B cell (primary cell): Measurements from ENCODE around the gene FHIT. TPM values are rescaled to one million over a fixed set of nuclear protein-coding genes. Genes with fewer than 3 reads are reported as not detected.

Experiments used
- ATAC-seq: fragments of 200-7000 bp; cut with Tn5 transposase; one replicate; pipeline ENCODE4 v1.10.0; 2021; ENCODE audit warnings: low read depth, mild to moderate bottlenecking, moderate number of reproducible peaks, moderate library complexity
- CTCF ChIA-PET: fragments of 350-600 bp; sonication (Branson Sonifier 250); formaldehyde crosslinking; loops from one replicate; lab custom pipeline; 2021; ENCODE audit warnings: antibody characterized with exemption, inconsistent platforms; lab: Charles Lee
- POLR2A ChIA-PET: fragments of 350-600 bp; sonication (Branson Sonifier 250); formaldehyde crosslinking; loops from one replicate; lab custom pipeline; 2021; ENCODE audit warnings: antibody characterized with exemption; lab: Charles Lee
- DNase-seq: peaks from one replicate; pipeline ENCODE4 v3.0.0; 2013
- H2AFZ ChIP-seq: 2 replicates; pipeline ENCODE4 v1.6.1; 2012; ENCODE audit warnings: mild to moderate bottlenecking, low read depth, low read length; ENCODE audit not compliant: insufficient read depth, poor library complexity, severe bottlenecking
- H3K27ac ChIP-seq, 2 donors: 1 replicate in 1 of 2; 2 replicates in 1 of 2; pipeline ENCODE4 v1.5.1; 2012 to 2013; ENCODE audit warnings: low read length in 2 of 2, mild to moderate bottlenecking in 2 of 2, moderate library complexity in 1 of 2
- H3K27me3 ChIP-seq, 4 experiments: fragments of 200-600 bp in 1 of 4; sonication (generic) in 1 of 4; replicated peaks in 1 of 4; 1 replicate in 2 of 4; 2 replicates in 2 of 4; pipeline versions ENCODE4 v1.6.1 to v1.7.0; 2013 to 2016; ENCODE audit warnings: low read length in 3 of 4, mild to moderate bottlenecking in 2 of 4, mixed read lengths in 1 of 4, moderate library complexity in 1 of 4; ENCODE audit not compliant: insufficient read depth in 4 of 4, control insufficient read depth in 3 of 4; ENCODE audit errors: control extremely low read depth in 1 of 4
- H3K36me3 ChIP-seq, 2 experiments: replicated peaks in 1 of 2; 1 replicate in 1 of 2; 2 replicates in 1 of 2; pipeline versions ENCODE4 v1.6.1 to v1.7.1; 2013; ENCODE audit warnings: low read length in 1 of 2; ENCODE audit not compliant: insufficient read depth in 2 of 2, control insufficient read depth in 1 of 2; ENCODE audit errors: control extremely low read depth in 1 of 2, extremely low read depth in 1 of 2
- H3K4me1 ChIP-seq, 2 donors: fragments of 200-600 bp in 1 of 2; sonication (generic) in 1 of 2; 1 replicate in 1 of 2; 2 replicates in 1 of 2; pipeline versions ENCODE4 v1.5.1 to v1.6.1; 2013 to 2017; ENCODE audit warnings: low read length in 2 of 2; ENCODE audit not compliant: control insufficient read depth in 2 of 2, insufficient read depth in 2 of 2
- H3K4me2 ChIP-seq: replicated peaks from 2 replicates; pipeline ENCODE3; 2012; ENCODE audit warnings: mild to moderate bottlenecking, low read depth, low read length; ENCODE audit not compliant: poor library complexity, severe bottlenecking
- H3K4me3 ChIP-seq, 5 experiments: fragments of 200-600 bp in 1 of 5; sonication (generic) in 1 of 5; 1 replicate in 3 of 5; 2 replicates in 2 of 5; pipeline versions ENCODE4 v1.5.1 to v1.7.0; 2011 to 2016; ENCODE audit warnings: low read length in 4 of 5, mild to moderate bottlenecking in 4 of 5, low read depth in 2 of 5, control low read depth in 1 of 5, moderate library complexity in 1 of 5; ENCODE audit not compliant: insufficient read depth in 1 of 5; ENCODE audit errors: control extremely low read depth in 1 of 5, extremely low read depth in 1 of 5
- H3K79me2 ChIP-seq: fragments of 200-600 bp; sonication (generic); one replicate; pipeline ENCODE4 v1.6.0; 2016; ENCODE audit warnings: low read length; ENCODE audit not compliant: control insufficient read depth, insufficient read depth
- H3K9ac ChIP-seq: fragments of 200-600 bp; sonication (generic); 2 replicates; pipeline ENCODE4 v1.6.1; 2017; ENCODE audit warnings: mild to moderate bottlenecking, low read length, moderate library complexity
- H3K9me3 ChIP-seq, 3 donors: one replicate each; pipeline versions ENCODE4 v1.6.1 to v1.7.1; 2013; ENCODE audit warnings: low read length in 2 of 3; ENCODE audit not compliant: control insufficient read depth in 2 of 3, insufficient read depth in 1 of 3; ENCODE audit errors: control extremely low read depth in 1 of 3
- H4K20me1 ChIP-seq: 2 replicates; pipeline ENCODE4 v1.6.0; 2012; ENCODE audit warnings: mild to moderate bottlenecking, low read length; ENCODE audit not compliant: insufficient read depth, control insufficient read depth, poor library complexity, severe bottlenecking
- H3K27ac Mint-ChIP-seq: one replicate; pipeline ENCODE4 v1.8.0; 2021; ENCODE audit warnings: mixed read lengths
- H3K27me3 Mint-ChIP-seq: one replicate; pipeline ENCODE4 v1.8.0; 2021; ENCODE audit warnings: mixed read lengths
- H3K4me1 Mint-ChIP-seq: one replicate; pipeline ENCODE4 v1.8.0; 2021; ENCODE audit warnings: mixed read lengths
- H3K4me3 Mint-ChIP-seq: one replicate; pipeline ENCODE4 v1.8.0; 2021; ENCODE audit warnings: mixed read lengths
- H3K9me3 Mint-ChIP-seq: one replicate; pipeline ENCODE4 v1.8.0; 2022; ENCODE audit warnings: mixed read lengths; ENCODE audit not compliant: insufficient read depth
- EZH2 ChIP-seq: IDR thresholded peaks from 2 replicates; pipeline ENCODE4 v1.6.1; 2012; ENCODE audit warnings: borderline replicate concordance, low read depth, mild to moderate bottlenecking, moderate library complexity, low read length; ENCODE audit not compliant: insufficient read depth, poor library complexity, severe bottlenecking
- WGBS: methylation state at CpG from one replicate; pipeline ENCODE4 v1.1.5; 2013; ENCODE audit warnings: missing lambda C conversion rate; ENCODE audit not compliant: insufficient coverage; 5-methylcytosine and 5-hydroxymethylcytosine counted together
- intact Hi-C: fragments of 100-400 bp; cut with micrococcal nuclease; formaldehyde crosslinking; loops from one replicate; pipeline ENCODE4 v1.10.0; 2022
- polyA plus RNA-seq: library from polyadenylated mRNA; depleted of rRNA; stranded (reverse); fragments of >200 nt; gene quantifications from 2 replicates; pipeline ENCODE4 v1.2.3, GENCODE V29; 2012
- total RNA-seq, 2 donors: library from RNA; stranded (reverse); fragments of 120-200 nt in 1 of 2; gene quantifications; 1 replicate in 1 of 2; 2 replicates in 1 of 2; pipeline versions ENCODE4 v1.2.3 to v1.2.4, GENCODE V29; 2013 to 2022
- TF ChIP-seq, protein P1 (sequence below): fragments of 200-600 bp; IDR thresholded peaks from one replicate; pipeline ENCODE4 v1.8.0; 2022; ENCODE audit warnings: antibody characterized with exemption, mild to moderate bottlenecking

FHIT gene
- total and polyA plus RNA-seq, 2 donors (not counting 1 experiment from before 2014, with no cell fraction given), result 1.7 to 7.8 TPM

DNA sequence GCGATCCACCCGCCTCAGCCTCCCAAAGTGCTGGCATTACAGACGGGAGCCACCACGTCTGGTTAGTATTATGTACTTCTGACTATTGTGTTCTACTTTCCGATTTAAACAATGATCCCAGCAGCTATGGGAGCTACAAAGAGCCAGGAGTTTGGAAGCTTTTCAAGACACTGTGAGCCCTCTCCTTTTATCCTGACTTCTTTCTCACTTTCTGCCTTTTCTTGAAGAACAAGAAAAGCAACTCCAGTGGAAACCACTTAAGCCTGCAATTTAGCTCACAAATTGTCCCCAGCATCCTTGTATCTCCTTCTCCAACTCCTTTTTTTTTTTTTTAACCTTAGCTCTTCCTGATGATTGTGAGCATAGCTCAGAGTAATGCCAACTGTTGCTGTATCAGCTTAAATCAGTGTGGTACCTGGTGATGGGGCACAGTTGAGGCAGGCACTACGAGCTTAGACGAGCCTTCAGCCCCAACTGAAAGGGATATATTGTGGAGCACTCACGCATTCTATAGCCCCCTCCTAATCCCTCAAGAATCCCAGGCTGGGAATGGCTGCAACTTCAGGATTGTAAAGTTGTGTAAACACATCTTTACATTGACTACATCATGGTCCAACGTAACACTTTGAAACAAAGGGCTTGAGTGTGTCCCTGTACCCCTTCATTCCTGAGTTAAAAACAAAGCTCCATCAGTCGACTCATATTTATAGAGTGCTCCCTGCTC, 677.0 kb downstream of the FHIT start:
- Histone ChIP-seq H3K4me2 (no peak overlapping the region), H3K27ac (no peak overlapping the region), H3K79me2 (no peaks in the 10 kb centered on the region), H3K9me3 (no peaks in the 10 kb centered on the region), H3K36me3 (no peaks in the 10 kb centered on the region), H2AFZ (no peak overlapping the region), H3K4me3 (no peak overlapping the region), H3K27me3 (no peaks in the 10 kb centered on the region), H4K20me1 (no peaks in the 10 kb centered on the region), H3K9ac (no peak overlapping the region), H3K4me1 (peaks cover 14 to 21% of the 10 kb centered on the region in 2 donors)
- CTCF ChIA-PET, result interaction anchor here (0.7 kb wide), 1 partner anchor 207 kb away, joined by 3 read pairs; no protein-coding TSS in a partner anchor
- H3K9me3 Mint-ChIP-seq, result no peaks in the 10 kb centered on the region
- H3K4me3 Mint-ChIP-seq, result no peak overlapping the region
- DNase-seq (no peak), ATAC-seq (no peak)
- no peaks in the 10 kb centered on the region for H3K27me3 Mint-ChIP-seq
- peaks cover 11% of the 10 kb centered on the region for H3K4me1 Mint-ChIP-seq
- H3K27ac Mint-ChIP-seq, result no peak overlapping the region
- no peak for TF ChIP-seq EZH2
- WGBS, result 97% methylated on average over 3 of the region's 10 CpGs
- POLR2A ChIA-PET, result no interaction called here
- intact Hi-C loops, result no loop called here

DNA sequence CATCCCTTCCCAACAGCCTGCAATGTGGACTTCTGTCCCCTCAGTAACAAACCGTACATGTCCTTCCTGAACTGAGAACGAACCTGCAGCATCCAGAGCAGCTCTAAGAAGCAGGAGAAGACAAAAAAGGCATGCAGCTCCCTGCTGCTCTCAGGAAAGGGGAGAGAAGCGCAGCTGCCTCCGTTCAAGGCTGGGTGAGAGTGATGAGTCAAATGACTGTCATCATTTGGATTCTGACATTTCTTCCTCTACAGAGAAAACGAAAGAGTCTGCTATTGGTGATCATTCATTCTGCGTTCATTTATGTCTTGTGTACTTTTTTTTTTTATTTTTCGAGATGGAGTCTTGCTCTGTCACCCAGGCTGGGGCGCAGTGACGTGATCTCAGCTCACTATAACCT, 677.8 kb downstream of the FHIT start:
- WGBS, result no CpG with 5 or more reads among the region's 9 CpGs
- DNase-seq, result no peak

More for the DNA sequence above, 677.8 kb downstream of the FHIT start:
- intact Hi-C loops, result no loop called here
- Histone ChIP-seq H3K27me3 (no peaks in the 10 kb centered on the region), H3K79me2 (no peaks in the 10 kb centered on the region), H3K27ac (no peak overlapping the region), H3K4me2 (no peak overlapping the region), H4K20me1 (no peaks in the 10 kb centered on the region), H3K4me1 (peaks cover 11 to 15% of the 10 kb centered on the region in 2 donors), H3K9me3 (no peaks in the 10 kb centered on the region), H3K4me3 (no peak overlapping the region), H2AFZ (no peak overlapping the region), H3K9ac (no peak overlapping the region), H3K36me3 (no peaks in the 10 kb centered on the region)
- no peak for ATAC-seq
- ChIA-PET POLR2A (no interaction called here), CTCF (no interaction called here)
- Mint-ChIP-seq H3K27me3 (no peaks in the 10 kb centered on the region), H3K9me3 (no peaks in the 10 kb centered on the region), H3K27ac (no peak overlapping the region), H3K4me1 (peaks cover 9% of the 10 kb centered on the region), H3K4me3 (no peak overlapping the region)
- TF ChIP-seq, protein P1, sequence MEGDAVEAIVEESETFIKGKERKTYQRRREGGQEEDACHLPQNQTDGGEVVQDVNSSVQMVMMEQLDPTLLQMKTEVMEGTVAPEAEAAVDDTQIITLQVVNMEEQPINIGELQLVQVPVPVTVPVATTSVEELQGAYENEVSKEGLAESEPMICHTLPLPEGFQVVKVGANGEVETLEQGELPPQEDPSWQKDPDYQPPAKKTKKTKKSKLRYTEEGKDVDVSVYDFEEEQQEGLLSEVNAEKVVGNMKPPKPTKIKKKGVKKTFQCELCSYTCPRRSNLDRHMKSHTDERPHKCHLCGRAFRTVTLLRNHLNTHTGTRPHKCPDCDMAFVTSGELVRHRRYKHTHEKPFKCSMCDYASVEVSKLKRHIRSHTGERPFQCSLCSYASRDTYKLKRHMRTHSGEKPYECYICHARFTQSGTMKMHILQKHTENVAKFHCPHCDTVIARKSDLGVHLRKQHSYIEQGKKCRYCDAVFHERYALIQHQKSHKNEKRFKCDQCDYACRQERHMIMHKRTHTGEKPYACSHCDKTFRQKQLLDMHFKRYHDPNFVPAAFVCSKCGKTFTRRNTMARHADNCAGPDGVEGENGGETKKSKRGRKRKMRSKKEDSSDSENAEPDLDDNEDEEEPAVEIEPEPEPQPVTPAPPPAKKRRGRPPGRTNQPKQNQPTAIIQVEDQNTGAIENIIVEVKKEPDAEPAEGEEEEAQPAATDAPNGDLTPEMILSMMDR, result no peak
- no peak for TF ChIP-seq EZH2
